ENCODE measurements around the gene AP1M1.

GRCh38 chr19:16159655-16160054 lies 38.1 kb upstream of the AP1M1 start:
- TF ChIP-seq, protein P1, sequence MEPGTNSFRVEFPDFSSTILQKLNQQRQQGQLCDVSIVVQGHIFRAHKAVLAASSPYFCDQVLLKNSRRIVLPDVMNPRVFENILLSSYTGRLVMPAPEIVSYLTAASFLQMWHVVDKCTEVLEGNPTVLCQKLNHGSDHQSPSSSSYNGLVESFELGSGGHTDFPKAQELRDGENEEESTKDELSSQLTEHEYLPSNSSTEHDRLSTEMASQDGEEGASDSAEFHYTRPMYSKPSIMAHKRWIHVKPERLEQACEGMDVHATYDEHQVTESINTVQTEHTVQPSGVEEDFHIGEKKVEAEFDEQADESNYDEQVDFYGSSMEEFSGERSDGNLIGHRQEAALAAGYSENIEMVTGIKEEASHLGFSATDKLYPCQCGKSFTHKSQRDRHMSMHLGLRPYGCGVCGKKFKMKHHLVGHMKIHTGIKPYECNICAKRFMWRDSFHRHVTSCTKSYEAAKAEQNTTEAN (CRISPR knock-in tag; IDR thresholded peaks at IDR 0.05): no peak
- no peak for TF ChIP-seq ZNF121 (CRISPR knock-in tag; IDR thresholded peaks at IDR 0.05)
- TF ChIP-seq, protein P2, sequence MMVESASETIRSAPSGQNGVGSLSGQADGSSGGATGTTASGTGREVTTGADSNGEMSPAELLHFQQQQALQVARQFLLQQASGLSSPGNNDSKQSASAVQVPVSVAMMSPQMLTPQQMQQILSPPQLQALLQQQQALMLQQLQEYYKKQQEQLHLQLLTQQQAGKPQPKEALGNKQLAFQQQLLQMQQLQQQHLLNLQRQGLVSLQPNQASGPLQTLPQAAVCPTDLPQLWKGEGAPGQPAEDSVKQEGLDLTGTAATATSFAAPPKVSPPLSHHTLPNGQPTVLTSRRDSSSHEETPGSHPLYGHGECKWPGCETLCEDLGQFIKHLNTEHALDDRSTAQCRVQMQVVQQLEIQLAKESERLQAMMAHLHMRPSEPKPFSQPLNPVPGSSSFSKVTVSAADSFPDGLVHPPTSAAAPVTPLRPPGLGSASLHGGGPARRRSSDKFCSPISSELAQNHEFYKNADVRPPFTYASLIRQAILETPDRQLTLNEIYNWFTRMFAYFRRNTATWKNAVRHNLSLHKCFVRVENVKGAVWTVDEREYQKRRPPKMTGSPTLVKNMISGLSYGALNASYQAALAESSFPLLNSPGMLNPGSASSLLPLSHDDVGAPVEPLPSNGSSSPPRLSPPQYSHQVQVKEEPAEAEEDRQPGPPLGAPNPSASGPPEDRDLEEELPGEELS (CRISPR knock-in tag; IDR thresholded peaks at IDR 0.05): no peak
- TF ChIP-seq ATF2 (CRISPR knock-in tag; IDR thresholded peaks at IDR 0.05; ENCODE audit: borderline replicate concordance, low read depth): no peak
- TF ChIP-seq, protein P3, sequence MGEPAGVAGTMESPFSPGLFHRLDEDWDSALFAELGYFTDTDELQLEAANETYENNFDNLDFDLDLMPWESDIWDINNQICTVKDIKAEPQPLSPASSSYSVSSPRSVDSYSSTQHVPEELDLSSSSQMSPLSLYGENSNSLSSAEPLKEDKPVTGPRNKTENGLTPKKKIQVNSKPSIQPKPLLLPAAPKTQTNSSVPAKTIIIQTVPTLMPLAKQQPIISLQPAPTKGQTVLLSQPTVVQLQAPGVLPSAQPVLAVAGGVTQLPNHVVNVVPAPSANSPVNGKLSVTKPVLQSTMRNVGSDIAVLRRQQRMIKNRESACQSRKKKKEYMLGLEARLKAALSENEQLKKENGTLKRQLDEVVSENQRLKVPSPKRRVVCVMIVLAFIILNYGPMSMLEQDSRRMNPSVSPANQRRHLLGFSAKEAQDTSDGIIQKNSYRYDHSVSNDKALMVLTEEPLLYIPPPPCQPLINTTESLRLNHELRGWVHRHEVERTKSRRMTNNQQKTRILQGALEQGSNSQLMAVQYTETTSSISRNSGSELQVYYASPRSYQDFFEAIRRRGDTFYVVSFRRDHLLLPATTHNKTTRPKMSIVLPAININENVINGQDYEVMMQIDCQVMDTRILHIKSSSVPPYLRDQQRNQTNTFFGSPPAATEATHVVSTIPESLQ (CRISPR knock-in tag; IDR thresholded peaks at IDR 0.05): no peak
